NCI-H446 treated with DMSO at 0.1 percent for 48 hours (cell line): ENCODE results near the gene CREBZF.
A peak's percentile ranks its signal among the peaks of the same experiment; 100 is the strongest.
"Not testable (repeated sequence)": the region's sequence is repeated elsewhere in the genome, so short reads cannot be mapped to it uniquely, and the experiment has no call there.

ENCODE experiments used
- DNase-seq: peaks from one replicate; lab custom pipeline; 2025; lab: John Stamatoyannopoulos, UW

The CREBZF gene

DNA sequence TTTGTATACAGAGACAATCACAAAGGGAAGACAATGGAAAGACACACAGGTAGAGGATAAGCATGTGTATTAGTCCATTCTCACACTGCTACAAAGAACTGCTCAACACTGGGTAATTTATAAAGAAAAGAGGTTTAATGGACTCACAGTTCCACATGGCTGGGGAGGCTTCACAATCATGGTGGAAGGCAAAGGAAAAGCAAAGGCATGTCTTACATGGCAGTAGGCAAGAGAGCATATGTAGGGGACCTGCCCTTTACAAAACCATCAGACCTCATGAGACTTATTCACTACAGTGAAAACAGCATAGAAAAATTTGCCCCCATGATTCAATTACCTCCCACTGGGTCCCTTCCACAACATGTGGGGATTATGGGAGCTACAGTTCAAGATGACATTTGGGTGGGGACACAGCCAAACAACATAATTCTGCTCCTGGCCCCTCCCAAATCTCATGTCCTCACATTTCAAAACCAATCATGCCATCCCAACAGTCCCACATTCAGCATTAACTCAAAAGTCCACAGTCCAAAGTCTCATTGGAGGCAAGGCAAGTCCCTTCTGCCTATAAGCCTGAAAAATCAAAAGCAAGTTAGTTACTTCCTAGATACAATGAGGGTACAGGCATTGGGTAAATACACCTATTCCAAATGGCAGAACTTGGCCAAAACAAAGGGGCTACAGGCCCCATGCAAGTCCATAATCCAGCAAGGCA lies 6.2 kb upstream of the CREBZF start:
- not testable (repeated sequence) for DNase-seq

DNA sequence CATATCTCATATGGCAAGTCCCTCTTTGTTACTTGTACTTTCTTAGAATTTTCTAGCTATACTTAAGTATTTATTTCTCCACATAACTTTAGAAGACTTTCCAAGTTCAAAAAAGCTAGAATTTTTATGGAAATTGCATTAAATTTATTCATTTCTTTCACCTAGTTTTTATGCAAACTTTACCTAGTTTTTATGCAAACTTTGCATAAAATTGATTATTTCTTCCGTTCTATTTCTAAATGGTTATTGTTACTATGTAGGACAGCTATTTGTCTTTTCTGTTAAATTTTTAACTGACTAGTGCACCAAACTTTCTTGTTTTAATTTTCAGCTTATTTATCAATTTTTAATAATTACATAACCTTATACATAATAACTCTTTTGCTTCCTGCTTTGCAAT lies 3.2 kb upstream of the CREBZF start:
- DNase-seq: no peak

DNA sequence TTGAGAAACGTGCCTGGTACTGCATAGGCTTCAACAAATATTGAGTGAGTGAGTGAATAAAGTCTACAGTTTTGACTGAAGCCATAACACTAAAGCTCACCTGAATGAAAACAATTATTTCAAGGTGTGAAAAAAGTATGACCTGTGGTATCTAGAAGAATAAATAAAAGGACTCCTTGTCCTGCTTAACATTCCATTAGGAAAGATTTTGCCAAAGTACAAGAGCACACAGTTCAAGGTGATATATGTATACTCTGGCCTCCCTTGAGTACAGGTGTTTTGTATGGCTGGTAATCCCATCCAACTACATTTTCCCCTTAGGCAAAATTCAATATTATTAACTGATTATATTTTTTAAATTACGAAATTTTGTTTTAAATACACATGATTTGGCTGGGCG lies 1.8 kb upstream of the CREBZF start:
- DNase-seq: no peak

- DNase-seq: no peak
Measured at GRCh38 chr11:85665733-85666132, 804 bp upstream of the CREBZF start.

- no peak for DNase-seq
Measured at GRCh38 chr11:85663753-85664614, 945 bp downstream of the CREBZF start.

- no peak for DNase-seq
Measured at GRCh38 chr11:85663080-85663752, 1.7 kb downstream of the CREBZF start.

DNA sequence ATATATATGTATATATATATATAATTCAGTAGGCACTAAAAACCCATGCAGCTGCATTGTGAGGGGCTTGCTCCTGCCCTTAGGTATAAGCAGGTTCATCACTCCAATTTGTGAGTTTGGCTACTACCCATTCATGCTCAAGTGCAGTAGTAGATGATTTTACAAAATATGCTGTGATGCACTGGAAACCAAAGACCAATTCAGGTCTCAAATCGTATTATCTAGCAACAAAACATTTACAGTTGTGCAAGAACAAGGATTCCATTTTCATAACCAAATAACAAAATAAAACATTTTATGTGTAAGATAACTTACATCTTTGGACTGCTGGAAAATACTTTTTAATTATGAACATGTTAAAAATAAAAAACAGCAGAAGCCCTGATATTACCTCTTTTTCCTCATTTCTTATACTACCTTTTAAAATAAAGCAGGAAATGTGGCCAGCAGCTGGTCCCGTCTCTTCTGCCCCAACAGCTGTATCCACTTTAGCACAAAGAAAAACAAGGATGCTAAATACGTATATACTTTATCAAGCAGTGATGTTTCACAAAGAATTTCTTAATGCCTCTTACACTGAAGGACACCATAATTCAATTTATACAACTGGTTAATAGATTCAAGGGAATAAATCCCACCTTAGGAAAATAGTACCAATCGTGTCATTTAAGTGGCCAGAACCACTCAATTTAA lies 2.8 kb downstream of the CREBZF start:
- DNase-seq: no peak

- DNase-seq: no peak
Measured at GRCh38 chr11:85658180-85658579, 6.7 kb downstream of the CREBZF start.

DNA sequence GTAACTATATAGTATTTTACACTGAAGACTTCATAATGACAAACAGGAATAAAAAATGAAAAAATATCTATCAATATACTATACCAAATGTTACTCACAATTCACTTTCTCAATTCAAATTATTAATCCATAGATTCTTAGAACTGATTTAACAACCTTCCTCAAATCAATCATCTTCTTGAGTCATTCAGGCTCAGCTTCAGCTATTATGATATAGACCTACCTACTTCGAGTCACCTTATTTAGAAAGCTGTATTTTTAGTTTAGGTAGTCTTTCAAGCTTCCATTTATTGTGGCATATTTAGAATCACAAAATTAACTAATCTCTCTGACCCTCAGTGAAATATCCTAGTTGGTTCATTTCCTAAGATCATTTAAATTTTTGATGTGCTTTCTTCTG lies 8.2 kb downstream of the CREBZF start:
- no peak for DNase-seq

GRCh38 chr11:85654343-85654742 lies 10.6 kb downstream of the CREBZF start:
- not testable (repeated sequence) for DNase-seq

DNA sequence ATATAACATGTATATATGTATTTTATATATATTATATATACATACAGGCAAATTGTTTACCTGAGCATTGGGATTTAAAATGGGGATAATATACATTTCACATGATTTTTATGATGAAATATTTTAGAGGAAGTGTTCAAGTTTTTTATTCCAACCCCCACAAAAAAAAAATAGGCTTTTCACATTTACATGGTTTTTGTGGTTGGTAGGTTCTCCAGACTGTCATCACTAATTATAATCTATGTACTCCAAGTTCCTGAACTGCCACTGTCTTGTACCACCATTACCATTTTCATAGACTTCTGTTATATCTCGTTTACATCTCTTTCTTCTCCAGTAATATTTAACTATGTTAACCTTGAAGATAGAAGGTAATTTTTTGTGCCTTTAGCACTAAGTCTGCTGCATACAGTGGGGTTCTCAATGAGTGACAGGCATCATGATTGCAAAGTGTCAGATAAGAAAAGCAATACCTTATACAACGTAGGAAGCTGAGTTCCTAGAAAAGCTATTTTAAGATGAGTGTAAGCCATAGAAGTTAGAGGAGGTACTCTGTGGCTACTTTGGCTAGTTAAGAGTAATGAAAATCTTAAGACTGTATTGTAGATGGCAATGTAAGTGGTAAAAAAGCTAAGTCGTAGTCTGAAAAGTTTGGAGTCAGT lies 12.0 kb downstream of the CREBZF start:
- DNase-seq: no peak

DNA sequence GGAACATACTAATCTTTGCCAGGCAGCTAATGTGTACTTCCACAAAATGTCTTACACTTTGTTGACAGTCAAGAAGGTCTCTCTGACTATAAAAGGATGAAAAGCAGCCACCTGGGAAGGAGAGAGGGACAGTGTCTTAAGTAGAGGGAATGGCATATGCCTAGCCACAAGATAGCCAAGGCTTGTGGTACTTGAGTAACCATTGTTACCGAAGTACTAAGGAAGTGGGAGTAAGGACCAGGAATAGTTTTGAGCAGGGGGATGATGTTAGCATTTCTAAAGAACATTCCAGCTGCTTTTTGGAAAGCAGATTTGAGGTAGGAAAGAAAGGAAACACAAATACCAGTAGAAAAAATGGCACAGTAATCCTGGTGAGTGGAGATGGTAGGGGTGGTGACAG lies 13.8 kb downstream of the CREBZF start:
- no peak for DNase-seq

- DNase-seq: peak; percentile 76
Measured at GRCh38 chr11:85647604-85648299, 17.2 kb downstream of the CREBZF start, which contains the start of gene TMEM126A. Gene TMEM126A, plus strand, starts transcription at chr11:85647967. Its CDS starts 2,289 bp downstream, at chr11:85650256.

DNA sequence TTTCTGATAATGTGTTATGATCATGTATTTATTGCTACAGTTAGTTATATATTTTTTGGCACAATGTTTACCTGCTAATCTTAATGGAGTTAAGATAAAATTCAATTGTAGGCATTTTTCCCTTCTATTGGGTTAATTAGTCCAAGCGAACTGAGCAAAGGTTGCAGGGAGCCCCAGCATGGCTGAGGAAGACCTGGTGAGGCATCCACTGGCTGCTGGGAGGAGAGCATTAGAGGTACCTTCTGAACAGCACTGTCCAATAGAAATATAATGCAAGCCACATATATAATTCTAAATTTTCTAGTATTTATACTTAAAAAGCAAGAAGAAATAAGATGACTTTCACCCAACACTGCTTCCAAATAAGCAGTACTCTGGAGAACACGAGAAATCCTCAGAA lies 17.9 kb downstream of the CREBZF start:
- DNase-seq: no peak

DNA sequence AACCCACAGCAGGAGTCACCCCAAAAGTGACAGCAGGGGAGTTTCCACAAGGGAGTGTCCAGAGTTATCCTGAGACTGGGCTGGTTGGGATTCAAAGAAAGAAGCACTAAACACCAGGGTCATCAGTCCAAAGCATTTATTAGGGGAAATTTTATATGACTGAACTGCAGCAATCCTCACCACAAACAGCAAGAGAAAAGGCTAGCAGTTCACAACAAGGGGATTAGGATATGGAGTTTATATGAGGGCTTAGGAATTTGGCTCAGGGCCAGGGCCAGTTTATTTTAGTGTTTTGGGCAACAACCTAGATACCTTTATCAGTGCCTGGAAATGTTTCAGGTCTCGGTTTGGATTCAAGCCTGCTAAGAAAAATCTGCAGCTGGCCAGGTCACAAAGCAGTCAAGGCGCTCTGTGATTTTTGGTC lies 21.7 kb downstream of the CREBZF start:
- DNase-seq: no peak

GRCh38 chr11:85634747-85635146 lies 30.2 kb downstream of the CREBZF start:
- DNase-seq: no peak

DNA sequence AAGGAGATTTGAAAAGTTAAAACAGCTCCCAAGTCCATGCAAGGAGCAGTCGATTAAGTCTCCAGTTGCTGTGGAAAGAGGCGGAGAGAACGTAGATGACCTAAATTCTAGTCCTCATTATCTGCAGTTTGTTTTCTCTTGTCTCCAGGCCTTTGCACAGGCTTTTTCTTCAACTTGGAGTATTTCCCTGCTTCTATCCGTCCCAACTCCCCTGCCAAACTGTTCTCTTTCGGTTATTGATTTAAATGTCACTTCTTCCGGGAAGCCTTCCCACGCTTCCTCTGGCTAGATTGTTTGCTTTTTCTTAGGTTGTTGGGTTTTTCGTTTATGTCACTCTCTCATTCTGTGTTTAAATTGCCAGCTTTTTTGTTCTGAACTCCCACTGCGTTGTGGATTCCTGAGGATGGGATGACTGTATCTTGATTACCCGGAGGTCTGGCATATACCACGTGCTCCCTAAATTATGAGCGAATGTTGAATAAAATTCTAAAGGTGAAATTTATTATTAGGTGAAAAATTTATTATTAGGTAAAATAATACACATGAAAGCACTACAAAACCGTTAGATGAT lies 36.1 kb downstream of the CREBZF start:
- no peak for DNase-seq

GRCh38 chr11:85627998-85628770 lies 36.7 kb downstream of the CREBZF start, which contains the start of gene TMEM126B:
Gene TMEM126B, plus strand, starts transcription at chr11:85628593. Its CDS starts 15 bp downstream, at chr11:85628608.
- peak; percentile 96 for DNase-seq

DNA sequence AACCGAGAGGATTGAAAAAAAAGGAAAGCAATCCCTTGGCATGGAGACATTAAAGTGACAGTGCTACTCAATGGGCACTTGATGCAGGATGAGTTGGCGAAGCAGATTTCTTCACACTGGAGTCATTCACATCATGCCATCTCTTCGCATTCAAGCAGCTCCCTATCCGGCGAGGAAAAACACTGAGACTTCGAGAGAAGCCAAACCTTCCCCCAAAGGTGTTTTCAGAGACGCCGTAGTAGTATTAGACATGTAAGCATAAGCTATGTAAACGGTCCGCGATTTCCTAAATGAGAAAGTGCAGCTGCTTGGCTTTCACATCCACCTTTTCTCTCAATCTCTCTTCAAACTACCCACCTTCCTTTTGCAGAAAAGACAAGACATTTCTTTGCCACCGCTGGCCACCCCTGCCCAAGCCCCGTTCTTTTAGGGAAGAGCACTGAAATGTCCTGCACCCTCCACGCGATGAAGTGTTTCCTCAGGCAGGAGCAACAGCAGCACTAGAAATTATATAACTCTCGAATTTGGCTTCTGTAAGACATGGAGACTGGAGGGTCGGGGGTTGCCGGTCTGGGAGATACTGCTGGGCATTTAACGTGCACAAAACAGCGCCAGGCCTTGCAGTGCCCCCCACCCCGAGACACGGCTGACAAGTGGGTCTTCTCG lies 37.5 kb downstream of the CREBZF start, which contains the start of gene DLG2:
Gene DLG2 (minus strand): TSS at position 13 of the 666 bp plus-strand sequence.
- no peak for DNase-seq
